GM21390 (cell line): ENCODE measurements around the gene NRIP1.

ENCODE experiments used
- ATAC-seq: cut with Tn5 transposase; IDR thresholded peaks from one replicate; pipeline ENCODE4 v1.9.1; 2021; ENCODE audit not compliant: unreplicated experiment

The NRIP1 gene

GRCh38 chr21:14923468-14923867 lies 141.3 kb downstream of the NRIP1 start:
- no peak for ATAC-seq

GRCh38 chr21:14922980-14923379 lies 141.8 kb downstream of the NRIP1 start:
- ATAC-seq, result no peak

GRCh38 chr21:14918527-14918926 lies 146.3 kb downstream of the NRIP1 start:
- no peak for ATAC-seq

GRCh38 chr21:14917762-14918161 lies 147.0 kb downstream of the NRIP1 start:
- no peak for ATAC-seq

DNA sequence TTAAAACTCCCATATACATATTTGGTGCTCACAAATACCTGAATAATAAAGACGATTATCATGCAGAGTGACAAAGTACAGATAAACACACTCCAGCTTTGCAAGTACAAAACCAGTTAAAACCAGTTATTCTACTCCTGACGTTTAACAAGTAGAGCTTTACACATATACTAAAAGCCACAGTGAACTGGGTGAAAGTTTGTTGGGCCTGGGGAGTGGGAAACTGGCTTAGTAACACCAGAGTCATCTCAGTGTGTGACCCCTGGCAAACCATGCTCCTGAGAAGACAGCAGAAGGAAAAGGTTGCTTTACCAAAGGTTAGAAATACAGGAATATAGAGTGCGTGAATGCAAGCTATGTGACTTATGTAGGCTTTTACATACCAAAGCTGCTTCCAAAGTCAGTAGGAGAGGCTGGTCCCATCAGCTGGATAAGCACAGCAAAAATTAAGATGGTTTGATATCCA lies 148.1 kb downstream of the NRIP1 start:
- ATAC-seq, result no peak

DNA sequence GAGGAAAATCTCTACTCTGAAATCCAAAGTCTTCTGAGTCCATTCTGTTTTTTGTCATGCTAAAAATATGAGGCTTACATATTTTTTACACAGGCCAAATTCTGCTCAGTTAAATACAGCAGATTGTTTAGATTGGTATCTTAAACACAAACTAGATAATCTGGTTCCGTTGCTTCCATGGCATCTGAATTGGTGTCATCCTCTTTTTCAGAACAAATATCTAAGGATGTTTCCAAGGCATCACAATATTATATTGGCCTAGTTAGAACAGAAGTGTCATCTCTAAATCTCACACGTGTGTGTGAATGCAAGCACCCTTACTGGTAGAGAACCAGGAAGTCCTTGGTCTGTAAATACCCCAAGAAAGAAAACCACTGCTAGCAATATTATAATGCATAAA lies 151.2 kb downstream of the NRIP1 start:
- ATAC-seq, result no peak

- ATAC-seq, result no peak
These were observed 153.4 kb downstream of the NRIP1 start for GRCh38 chr21:14911351-14911750.
